CD4-positive, alpha-beta T cell treated with Interferon gamma for 1 hour (primary cell): ENCODE results near the gene PIK3AP1.

Experiments used
- DNase-seq: peaks from one replicate; pipeline ENCODE4 v3.0.0-alpha.2; 2020

PIK3AP1 gene

DNA sequence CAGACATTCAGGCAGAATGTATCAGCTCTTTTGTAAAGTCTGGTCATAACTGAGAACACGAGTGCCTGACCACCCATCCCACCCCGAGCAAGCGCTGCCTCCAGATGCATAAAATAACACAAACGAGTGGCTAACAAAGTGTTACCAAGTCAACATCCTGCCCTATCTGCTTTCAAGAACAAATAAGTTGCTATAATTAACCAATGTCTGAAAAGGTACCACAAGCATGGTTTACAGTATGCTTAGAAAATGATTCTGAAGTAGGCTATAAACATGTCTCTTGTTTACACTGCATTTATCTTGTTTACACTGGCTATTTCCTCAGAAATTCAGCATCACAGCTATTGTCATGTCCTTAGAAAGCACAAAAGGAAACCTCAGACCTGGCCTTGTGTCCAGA lies 49.5 kb downstream of the PIK3AP1 start:
- DNase-seq: peak; percentile 37

DNA sequence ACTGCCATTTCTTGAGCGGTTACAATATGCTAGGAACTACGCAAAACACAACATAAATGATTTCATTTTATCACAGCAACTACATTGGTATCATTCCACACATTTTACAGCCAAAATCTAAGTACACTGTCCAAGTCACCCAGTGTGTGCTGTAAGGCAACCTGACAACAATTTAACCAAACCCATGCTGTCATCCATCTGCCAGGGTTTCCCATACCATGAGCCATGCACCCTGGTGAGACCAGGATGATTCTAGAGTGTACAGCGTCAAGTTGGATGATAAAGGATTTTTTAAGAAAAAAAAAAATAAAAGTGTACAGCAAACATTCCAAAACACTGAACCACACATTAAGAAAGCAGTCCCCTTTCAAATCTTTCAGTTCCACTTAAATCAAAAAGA lies 52.9 kb downstream of the PIK3AP1 start:
- DNase-seq: no peak

DNA sequence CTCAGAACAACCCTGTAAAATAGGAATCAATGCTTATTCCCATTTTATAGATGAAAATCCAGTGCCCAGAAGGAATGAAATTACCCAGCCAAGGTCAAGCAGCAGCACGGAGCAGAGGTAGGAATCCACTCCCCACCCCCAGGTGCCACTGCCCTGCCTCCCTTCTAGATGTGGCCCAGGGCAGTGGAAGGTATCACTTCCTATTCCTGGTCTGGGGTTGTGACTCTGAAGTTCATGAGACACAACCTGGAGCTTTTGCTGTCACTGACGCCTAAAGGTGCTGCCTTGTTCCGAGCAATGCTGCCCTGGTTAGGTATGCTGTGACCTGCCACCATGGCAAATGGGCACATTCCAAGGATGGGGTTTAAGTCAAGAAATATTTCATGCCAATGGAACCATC lies 53.6 kb downstream of the PIK3AP1 start:
- no peak for DNase-seq

DNA sequence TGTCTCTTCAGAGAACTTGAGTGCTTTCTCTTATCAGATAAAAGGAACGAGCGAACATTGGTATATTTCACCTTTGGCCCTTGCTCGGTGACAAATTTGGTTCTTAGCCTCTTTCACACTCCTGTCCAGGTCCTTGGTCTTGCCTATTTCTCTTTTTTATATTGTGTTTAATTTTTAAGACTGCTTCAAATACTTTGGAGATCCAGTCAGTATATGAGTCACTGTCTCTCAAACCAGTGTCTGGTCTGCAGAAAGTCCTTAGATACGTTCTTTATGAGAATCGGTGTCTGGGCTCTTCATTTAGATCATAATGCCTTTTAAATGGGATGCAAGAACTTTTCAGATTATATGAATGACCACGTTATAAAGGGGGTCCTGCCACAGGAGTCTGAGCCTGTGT lies 55.0 kb downstream of the PIK3AP1 start:
- DNase-seq: no peak

DNA sequence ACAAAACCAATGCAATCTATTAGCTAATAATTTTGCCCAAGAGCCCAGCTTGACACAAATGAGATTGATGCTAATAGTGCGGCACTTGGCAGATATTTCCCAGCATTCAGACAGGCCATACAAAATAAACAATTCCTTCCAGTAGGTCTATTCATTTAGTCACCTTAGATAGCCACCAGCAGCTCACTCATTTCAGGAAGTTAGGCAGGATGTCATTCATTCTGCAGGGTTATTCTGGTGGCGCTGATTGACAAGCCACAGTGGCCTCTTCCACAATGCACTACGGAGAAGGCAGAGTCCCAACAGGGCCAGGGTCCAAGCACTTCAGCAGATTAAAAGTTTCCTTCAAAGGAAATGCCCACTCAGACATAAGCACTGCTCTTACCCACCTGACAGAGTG lies 55.8 kb downstream of the PIK3AP1 start:
- no peak for DNase-seq

DNA sequence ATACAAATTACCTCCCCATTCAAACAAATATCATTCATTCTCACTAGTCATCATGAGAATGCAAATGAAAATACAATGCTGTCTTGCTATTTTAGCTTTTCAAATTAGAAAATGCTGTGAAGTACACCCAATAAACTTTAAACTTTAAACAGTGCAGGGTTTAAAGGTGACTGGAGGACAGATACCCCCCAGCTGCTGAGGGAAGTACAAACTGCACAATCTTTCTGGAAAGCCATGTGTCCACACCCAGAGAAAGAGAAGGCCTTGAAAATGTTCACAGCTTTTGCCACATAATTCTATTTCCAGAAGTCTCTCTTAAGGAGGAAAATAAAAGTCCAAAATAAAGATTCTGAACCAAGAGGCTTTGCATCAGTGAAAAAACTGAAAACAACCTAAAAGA lies 56.5 kb downstream of the PIK3AP1 start:
- DNase-seq: no peak

DNA sequence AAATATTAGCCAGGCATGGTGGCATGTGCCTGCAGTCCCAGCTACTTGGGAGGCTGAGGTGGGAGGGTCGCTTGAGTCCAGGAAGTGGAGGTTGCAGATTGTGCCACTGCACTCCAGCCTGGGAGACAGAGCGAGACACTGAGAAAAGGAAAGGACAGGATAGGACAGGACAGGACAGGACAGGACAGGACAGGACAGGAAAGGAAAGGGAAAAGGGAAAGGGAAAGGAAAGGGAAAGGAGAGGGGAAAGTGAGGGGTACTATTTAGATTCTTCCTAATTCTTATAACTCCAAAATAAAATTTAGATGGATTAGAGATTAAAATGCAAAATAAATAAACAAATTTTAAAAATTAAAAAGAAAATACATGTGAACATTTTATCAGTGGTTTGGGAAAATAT lies 58.7 kb downstream of the PIK3AP1 start:
- no peak for DNase-seq

DNA sequence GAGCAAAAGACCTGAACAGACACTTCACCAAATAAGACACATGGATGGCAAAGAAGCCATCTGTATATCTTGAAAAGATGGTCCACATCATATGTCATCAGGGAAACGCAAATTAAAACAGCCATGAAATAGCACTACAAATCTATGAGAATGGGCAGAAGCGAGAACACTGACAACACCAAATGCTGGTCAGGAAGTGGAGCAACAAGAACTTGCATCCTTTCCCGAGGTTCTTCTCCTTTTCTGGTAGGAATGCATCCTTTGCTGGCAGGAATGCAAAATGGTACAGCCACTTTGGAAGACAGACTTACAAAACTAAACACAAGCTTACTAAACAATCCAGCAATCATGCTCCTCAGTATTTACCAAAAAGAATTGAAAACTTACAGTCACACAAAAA lies 60.0 kb downstream of the PIK3AP1 start:
- DNase-seq: no peak

DNA sequence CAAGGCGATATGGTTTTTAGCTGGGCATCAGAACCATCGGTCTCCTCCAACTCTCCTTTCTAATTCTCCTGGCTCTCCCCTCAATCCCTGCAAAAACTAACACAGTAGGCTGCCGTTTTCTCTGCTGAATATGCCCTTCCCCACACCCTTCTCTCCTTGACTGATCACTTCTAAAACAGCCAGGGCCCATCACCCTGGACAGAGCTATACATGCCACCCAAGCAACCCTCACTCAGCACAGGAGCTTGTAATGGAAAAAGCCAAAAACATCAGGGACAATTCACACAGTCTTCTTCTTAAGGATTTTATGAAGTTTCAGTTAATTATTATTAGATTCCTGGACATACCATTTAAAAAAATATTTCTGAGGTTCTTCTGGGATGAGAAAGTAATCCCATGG lies 61.5 kb downstream of the PIK3AP1 start:
- DNase-seq: no peak

DNA sequence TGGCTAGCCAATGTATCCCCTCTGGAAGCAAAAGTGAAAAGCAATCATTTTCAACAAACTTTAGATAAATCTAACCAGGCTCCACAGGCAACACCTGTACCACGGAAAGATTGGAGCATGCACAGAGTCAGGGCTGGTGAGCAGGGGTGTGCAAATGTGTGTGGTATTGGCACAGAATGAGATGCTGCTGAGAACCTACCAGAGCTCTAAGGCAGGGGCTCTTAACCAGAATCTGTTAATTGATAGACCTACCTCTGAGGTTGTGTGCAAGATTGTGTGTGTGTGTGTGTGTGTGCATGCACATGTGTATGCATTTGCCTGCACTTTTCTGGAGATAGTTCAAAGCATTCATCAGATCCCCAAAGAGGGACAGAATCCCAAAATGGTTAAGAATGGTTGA lies 62.9 kb downstream of the PIK3AP1 start:
- DNase-seq: no peak

DNA sequence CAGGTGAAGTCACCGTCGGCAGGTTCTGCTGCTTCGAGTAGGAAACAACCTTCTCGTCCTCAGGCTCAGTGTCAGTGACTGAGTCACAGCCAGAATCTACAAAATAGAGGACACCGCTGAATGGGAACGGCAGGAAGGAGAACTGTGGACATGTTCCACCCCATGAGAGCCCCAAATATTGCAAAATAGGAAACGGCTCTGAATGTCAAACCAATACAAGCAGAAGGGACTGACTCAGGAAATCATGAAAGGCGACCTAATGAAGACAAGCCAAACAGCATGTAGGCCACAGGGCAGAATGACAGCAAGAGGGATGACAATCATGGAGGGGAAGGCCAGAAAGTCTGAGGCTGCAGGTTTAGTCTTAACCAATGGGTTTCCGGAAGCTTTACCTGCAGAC lies 63.5 kb downstream of the PIK3AP1 start:
- DNase-seq: peak; percentile 32

DNA sequence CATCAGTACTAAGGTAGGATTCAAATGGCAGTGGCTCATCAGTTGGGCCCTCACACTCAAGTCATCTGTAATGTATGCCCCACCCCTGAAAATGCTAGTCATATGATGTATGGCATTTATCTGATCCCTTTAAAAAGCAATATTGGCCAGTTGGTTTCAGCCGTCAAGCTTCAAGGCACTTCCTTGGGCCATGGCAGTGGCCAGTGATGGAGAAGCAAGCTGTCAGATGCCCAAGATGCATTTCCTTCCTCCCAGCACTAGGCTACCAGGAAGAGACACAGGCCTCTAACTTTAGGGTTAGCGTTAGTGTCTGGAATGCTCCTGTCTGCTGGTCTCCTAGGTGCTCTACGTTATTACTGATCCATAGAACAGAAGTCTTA lies 64.1 kb downstream of the PIK3AP1 start:
- no peak for DNase-seq

DNA sequence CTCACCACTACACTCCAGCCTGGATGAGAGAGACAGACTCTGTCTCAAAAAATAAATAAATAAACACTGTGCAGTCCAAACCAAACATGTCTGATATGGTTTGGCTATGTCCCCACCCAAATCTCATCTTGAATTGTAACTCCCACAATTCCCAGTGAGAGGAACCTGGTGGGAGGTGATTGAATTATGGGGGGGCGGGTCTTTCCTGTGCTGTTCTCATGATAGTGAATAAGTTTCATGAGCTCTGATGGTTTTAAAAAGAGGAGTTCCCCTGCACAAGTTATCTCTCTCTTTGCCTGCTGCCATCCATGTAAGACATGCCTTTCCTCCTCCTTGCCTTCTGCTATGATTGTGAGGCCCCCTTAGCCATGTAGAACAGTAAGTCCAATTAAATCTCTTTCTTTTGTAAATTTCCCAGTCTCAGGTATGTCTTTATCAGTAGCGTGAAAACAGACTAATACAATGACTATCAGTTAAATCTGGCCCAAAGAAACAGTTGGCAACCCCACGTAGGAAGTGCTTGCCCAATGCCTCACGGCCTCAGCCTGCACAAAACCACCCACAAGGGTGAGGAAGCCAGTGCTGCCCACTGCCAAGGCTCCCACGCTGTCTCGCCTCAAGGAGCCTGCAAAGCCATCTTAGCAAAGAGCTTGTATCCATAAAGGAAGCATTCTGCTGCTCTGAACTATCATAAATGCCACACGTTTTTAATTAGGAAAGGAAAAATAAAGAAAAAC lies 64.7 kb downstream of the PIK3AP1 start:
- no peak for DNase-seq

DNA sequence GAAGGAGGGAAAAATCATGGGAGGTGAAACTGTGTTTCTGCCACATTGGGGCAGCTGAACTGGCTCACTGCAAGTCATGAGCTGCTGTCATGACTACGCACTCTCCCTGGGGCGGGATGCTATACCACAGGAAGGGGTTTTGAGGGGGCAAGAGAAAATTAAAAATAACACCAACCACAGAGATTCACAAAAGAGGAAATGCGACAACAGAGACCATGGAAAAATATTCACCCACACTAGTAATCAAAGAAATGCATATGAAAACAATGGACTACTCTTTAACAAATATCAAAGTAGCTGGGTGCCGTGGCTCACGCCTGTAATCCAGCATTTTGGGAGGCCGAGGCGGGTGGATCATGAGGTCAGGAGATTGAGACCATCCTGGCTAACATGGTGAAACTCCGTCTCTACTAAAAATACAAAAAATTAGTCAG lies 68.3 kb downstream of the PIK3AP1 start:
- DNase-seq: peak; percentile 74

DNA sequence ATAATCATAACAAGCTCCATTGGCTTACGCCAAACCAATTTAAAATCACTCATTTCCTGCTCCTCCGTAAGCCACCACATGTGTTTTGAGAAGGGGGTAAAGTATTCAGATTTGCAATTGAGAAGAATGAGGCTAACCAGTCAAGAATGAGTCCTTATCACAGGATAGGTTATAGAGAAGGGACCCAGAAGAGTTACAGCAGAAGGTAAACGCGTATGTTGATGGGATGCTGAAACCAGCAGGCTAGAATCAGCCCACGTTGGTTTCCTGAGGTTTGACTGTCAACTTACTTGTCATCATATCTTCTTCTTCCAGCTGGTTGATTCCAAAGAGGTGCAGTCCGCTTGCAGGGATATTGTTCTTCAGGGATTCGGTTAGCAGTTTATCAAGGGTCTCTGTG lies 69.4 kb downstream of the PIK3AP1 start:
- DNase-seq: no peak

DNA sequence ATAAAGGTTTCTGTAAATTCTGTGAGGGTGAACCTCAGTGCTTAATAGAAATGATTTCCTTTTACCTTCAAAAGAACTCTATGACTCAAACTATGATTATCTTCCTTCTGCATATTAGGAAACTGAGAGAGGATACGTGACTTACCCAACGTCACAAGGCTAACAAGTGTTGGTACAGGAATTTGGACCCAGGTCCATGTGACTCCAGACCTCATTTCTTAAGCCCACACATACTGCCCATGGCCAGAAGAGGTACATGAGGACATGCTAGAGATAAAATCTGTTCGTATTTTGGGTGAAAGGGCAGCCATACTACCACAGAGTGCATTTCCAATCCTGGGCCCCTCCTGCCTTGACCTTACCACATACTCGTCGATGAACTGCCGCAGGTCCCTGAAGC lies 72.0 kb downstream of the PIK3AP1 start:
- DNase-seq: no peak

DNA sequence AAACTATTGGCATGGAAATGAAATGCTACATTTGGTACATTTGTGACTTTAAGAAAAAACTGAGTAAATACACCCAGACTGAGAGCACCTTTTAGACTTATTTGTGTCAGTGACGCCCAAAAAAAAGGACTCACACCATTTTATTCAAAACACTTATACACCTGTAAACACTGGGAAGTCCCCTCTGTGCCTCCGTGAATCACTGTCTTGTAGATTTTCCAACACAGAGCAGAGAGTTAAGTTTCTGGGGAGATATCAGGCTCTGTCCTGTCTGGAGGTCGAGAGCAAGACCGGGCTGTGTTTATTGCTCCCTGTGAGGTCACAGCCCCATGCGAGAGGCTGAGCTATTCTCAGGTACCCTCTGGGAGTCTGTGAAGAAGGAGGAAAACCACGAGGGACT lies 72.8 kb downstream of the PIK3AP1 start:
- no peak for DNase-seq

DNA sequence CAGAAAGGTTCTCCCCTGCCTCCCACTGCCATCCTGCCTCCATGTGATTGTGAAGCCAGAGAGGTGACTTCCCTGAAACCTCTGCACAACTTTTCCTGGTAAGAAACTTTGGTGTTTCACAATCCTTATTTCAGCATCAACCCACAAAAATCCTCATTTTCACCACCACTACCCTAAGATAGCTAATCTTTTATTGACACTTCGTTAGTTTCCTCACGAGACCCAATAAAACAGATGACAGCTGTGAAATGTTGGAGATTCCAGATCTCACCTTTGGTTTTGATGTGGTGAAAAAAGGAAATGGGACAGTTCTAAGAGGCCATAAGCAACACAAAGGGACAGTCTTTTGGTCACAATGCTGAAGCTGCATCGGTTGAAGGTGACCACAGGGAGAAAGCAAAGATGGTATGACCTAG lies 73.6 kb downstream of the PIK3AP1 start:
- peak; percentile 36 for DNase-seq

DNA sequence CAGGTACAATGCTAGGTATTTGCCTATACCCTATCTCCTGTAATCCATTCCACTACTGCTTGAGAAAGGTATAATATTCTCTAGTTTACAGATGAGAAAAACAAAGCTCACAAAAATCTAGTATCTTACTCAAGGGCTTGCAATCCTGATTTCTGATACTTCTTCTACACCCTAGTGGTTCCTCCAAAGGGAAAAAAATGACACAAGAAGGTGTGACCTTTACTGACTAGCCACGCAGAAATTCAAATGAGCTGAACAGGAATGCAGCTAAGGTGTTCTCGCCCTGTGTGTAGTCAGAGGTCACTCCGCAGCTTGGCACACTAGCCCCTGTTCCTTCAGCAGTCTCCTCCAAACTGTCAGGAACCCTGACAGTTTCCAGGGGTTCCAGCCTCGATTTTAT lies 74.0 kb downstream of the PIK3AP1 start:
- no peak for DNase-seq

DNA sequence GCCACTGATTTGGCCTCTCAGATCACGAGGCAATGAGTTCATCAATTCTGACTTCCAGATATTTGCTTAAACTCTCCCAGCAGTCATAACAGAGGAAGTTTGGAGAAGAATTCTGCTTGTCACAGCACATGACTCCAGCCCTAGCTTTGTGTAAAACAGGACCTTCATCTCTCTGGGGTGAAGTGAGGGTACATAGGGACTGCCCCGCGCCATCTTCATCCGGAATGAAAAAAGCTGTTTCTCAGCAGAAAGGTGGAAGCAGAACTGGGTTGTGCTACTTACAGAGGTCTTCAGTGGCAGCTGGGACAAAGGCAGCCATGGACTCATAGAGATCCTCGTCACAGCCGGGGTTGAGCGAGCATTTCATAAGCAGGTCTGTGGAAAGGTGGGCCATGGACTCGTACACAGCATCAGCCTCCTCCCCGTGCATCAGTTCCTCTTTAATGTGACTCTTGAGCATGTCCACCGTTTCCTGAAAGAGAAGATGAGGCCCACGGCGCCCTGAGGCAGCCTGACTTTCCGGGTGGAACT lies 75.1 kb downstream of the PIK3AP1 start:
- DNase-seq: peak; percentile 65

DNA sequence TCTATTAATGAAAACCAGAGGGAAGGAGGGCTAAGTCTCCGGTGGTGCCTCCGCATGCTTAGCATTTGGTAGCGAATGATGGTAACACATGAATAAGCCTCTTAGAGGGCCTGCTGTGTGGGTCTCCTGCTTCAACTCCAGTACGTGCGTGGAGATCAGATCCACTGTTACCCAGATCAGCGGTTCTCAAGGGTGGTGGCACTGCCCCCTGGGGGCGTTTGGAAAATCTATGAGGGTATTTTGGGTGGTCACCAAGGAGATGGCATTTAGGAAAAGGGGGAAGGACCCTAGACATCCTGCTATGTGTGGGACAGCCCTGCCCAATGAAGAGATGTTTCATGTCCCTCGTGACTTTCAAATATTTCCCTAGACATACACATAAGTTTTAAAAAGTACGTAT lies 76.4 kb downstream of the PIK3AP1 start:
- DNase-seq: no peak

DNA sequence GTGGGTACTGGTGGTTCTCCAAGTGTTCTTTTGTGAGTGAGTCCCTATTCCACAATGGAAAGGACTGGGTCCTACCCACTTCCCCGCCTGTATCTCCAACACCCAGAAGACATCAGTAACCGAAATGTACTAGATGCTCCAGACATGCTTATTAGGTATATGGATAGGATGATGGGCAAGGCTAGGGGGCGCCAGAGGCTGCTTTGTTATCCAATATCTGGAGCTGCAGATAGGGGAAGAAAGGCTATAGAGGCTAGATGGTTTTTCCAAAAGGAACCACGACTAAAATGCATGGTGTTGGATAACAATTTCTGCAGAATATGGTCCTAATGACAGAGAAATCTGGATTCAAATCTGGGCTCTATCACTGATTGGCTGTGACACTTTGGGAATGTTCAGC lies 77.3 kb downstream of the PIK3AP1 start:
- DNase-seq: peak; percentile 74

DNA sequence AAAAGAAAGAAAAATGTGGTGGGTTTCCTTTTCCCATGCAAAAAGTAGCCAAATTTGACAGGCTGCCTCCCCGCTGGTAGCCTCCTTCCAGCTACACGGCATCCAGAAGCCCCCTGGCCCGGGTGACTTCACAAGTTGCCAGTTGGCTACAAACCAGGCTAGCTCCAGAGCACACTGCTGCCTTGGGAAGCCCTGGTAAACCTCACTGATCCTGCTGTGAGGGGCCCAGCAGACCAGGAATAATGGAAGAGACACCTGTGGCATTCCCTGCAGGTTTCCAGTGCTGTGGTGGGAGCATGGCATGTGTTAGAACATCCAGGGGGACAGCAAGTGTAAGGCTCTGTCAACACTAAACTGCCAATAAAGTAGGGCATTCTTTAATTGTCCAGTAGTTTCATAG lies 77.8 kb downstream of the PIK3AP1 start:
- DNase-seq: no peak

DNA sequence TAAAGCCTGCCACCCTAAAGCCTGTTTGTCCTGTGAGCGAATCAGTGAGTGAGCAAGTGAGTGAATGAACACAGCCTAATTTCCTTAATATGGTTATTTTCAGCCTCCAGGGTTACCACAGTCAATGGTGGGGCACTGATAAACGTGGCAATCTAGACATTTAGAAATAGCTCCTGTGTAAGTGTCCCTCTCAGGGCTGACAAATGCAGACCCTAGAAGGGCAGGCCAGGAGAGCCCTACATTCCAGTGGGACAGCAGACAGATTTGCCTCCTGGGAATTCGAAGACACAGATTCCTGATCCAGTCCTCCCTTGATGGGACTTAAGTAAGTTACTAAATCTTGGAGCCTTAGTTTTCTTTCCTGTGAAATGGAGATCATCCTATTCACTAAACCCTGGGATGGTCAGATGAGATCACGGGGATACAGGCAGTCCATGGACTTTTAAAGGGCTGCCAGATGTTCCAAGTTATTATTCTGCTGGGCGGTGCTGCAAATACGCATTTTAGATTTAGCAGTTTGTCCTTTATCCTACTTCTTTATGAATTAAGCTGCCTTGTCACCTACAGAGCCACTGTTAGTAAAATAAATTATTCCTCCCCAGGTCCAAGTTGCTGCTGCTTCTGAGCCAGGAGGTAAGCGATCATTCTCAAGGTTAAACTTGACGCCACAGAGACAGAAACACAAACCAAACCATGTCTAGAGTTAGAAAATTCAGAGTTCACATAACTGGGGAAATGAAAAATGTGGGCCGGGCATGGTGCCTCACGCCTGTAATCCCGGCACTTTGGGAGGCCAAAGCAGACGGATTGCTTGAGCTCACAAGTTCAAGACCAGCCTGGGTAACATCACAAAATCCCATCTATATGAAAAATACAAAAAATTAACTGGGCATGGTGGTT lies 78.7 kb downstream of the PIK3AP1 start:
- no peak for DNase-seq
